WTC11 (cell line): ENCODE measurements around the gene C2orf72.

ENCODE experiments used
- CTCF ChIP-seq: fragments of 200-600 bp; IDR thresholded peaks from 2 replicates; pipeline ENCODE4 v1.8.0; 2022; ENCODE audit warnings: antibody characterized with exemption
- E2F4 ChIP-seq: sonication (generic); formaldehyde crosslinking; IDR thresholded peaks from 2 replicates; pipeline ENCODE4 v1.8.1; 2022; ENCODE audit warnings: low read depth, mild to moderate bottlenecking, moderate library complexity, missing genetic modification reagents, borderline replicate concordance
- ETV6 ChIP-seq: sonication (generic); formaldehyde crosslinking; IDR thresholded peaks from 2 replicates; pipeline ENCODE4 v1.8.1; 2022; ENCODE audit warnings: mild to moderate bottlenecking, missing genetic modification reagents
- FOXP1 ChIP-seq: sonication (generic); formaldehyde crosslinking; IDR thresholded peaks from 2 replicates; pipeline ENCODE4 v1.8.0; 2022; ENCODE audit warnings: missing genetic modification reagents, mild to moderate bottlenecking, moderate library complexity, borderline replicate concordance
- MXD4 ChIP-seq: fragments of 250-450 bp; sonication (Bioruptor Pico); IDR thresholded peaks from 2 replicates; pipeline ENCODE4 v1.8.0; 2021; ENCODE audit warnings: mild to moderate bottlenecking, moderate library complexity, borderline replicate concordance
- MYBL2 ChIP-seq: sonication (generic); formaldehyde crosslinking; IDR thresholded peaks from 2 replicates; pipeline ENCODE4 v1.8.1; 2023; ENCODE audit warnings: mild to moderate bottlenecking, moderate library complexity, missing genetic modification reagents
- NFYB ChIP-seq: sonication (generic); formaldehyde crosslinking; conservative IDR thresholded peaks from 2 replicates; pipeline ENCODE4 v1.8.0; 2022; ENCODE audit warnings: low read depth, missing genetic modification reagents
- SP1 ChIP-seq: sonication (generic); formaldehyde crosslinking; conservative IDR thresholded peaks from 2 replicates; pipeline ENCODE4 v1.8.1; 2022; ENCODE audit warnings: missing genetic modification reagents
- TP53 ChIP-seq: sonication (generic); formaldehyde crosslinking; IDR thresholded peaks from 2 replicates; pipeline ENCODE4 v1.8.1; 2023; ENCODE audit warnings: mild to moderate bottlenecking, missing genetic modification reagents
- USF2 ChIP-seq: sonication (generic); formaldehyde crosslinking; IDR thresholded peaks from 2 replicates; pipeline ENCODE4 v1.8.1; 2023; ENCODE audit warnings: mild to moderate bottlenecking, missing genetic modification reagents, moderate library complexity
- ZMAT4 ChIP-seq: fragments of 250-450 bp; sonication (Bioruptor Pico); IDR thresholded peaks from 2 replicates; pipeline ENCODE4 v1.9.0; 2021; ENCODE audit warnings: mild to moderate bottlenecking
- ZNF263 ChIP-seq: sonication (generic); formaldehyde crosslinking; IDR thresholded peaks from 2 replicates; pipeline ENCODE4 v1.8.1; 2022; ENCODE audit warnings: low read depth, mild to moderate bottlenecking, moderate library complexity, missing genetic modification reagents
- ZNF396 ChIP-seq: fragments of 250-450 bp; sonication (Bioruptor Pico); IDR thresholded peaks from 2 replicates; pipeline ENCODE4 v1.8.0; 2021; ENCODE audit warnings: mild to moderate bottlenecking, moderate library complexity, borderline replicate concordance
- ZNF423 ChIP-seq: fragments of 250-450 bp; sonication (Bioruptor Pico); IDR thresholded peaks from 2 replicates; pipeline ENCODE4 v2.1.2; 2022; ENCODE audit warnings: mild to moderate bottlenecking, moderate library complexity

- TF ChIP-seq ZNF396 (CRISPR knock-in tag) (no peak), CTCF (no peak), ETV6 (CRISPR knock-in tag) (no peak), ZNF423 (CRISPR knock-in tag) (no peak), ZNF263 (CRISPR knock-in tag) (no peak), USF2 (CRISPR knock-in tag) (no peak), E2F4 (CRISPR knock-in tag) (no peak), SP1 (CRISPR knock-in tag) (no peak), ZMAT4 (CRISPR knock-in tag) (no peak), MXD4 (no peak), TP53 (no peak), FOXP1 (CRISPR knock-in tag) (no peak), NFYB (CRISPR knock-in tag) (no peak), MYBL2 (CRISPR knock-in tag) (no peak)
Measured at GRCh38 chr2:231059756-231060155, 22.4 kb downstream of the C2orf72 start.
